SH-SY5Y (cell line): ENCODE measurements around the gene TRPV5.

Experiments
- GATA2 ChIP-seq: IDR thresholded peaks from 2 replicates; pipeline ENCODE4 v1.6.1; 2011; ENCODE audit warnings: mild to moderate bottlenecking, low read depth, low read length
- GATA3 ChIP-seq: IDR thresholded peaks from 2 replicates; pipeline ENCODE4 v1.6.1; 2011; ENCODE audit warnings: low read depth, mild to moderate bottlenecking, low read length, moderate library complexity

The TRPV5 gene

GRCh38 chr7:142933624-142934023, at the start of gene TRPV5:
Gene TRPV5 (minus strand): TSS chr7:142933746. CDS start chr7:142933459, 287 bp downstream.
- no peak for TF ChIP-seq GATA2
- no peak for TF ChIP-seq GATA3

- TF ChIP-seq GATA2 (no peak), GATA3 (no peak)
Measured at GRCh38 chr7:142974626-142975025, 41.1 kb upstream of the TRPV5 start.

GRCh38 chr7:142969183-142969582, 35.6 kb upstream of the TRPV5 start:
- no peak for TF ChIP-seq GATA2
- TF ChIP-seq GATA3 = no peak

- TF ChIP-seq GATA3 (no peak), GATA2 (no peak)
Measured at GRCh38 chr7:142968229-142968628, 34.7 kb upstream of the TRPV5 start.

GRCh38 chr7:142964502-142965246, 31.1 kb upstream of the TRPV5 start:
- TF ChIP-seq GATA2 = no peak
- no peak for TF ChIP-seq GATA3

GRCh38 chr7:142963993-142964392, 30.4 kb upstream of the TRPV5 start:
- no peak for TF ChIP-seq GATA3
- no peak for TF ChIP-seq GATA2

GRCh38 chr7:142962991-142963390, 29.4 kb upstream of the TRPV5 start:
- TF ChIP-seq GATA3 (no peak), GATA2 (no peak)

GRCh38 chr7:142961973-142962926, 28.7 kb upstream of the TRPV5 start, which contains the start of gene KEL:
Gene KEL (minus strand): TSS chr7:142962363. CDS start chr7:142962206, 157 bp downstream.
- TF ChIP-seq GATA2 = no peak
- no peak for TF ChIP-seq GATA3

GRCh38 chr7:142961595-142961972, 28.0 kb upstream of the TRPV5 start:
- no peak for TF ChIP-seq GATA3
- TF ChIP-seq GATA2 = no peak

GRCh38 chr7:142960955-142961512, 27.5 kb upstream of the TRPV5 start:
- TF ChIP-seq GATA3 = no peak
- TF ChIP-seq GATA2 = no peak

GRCh38 chr7:142959202-142959601, 25.7 kb upstream of the TRPV5 start:
- TF ChIP-seq GATA2 (no peak), GATA3 (no peak)

GRCh38 chr7:142957723-142958122, 24.2 kb upstream of the TRPV5 start:
- TF ChIP-seq GATA3 = no peak
- TF ChIP-seq GATA2 = no peak

- TF ChIP-seq GATA2 (no peak), GATA3 (no peak)
Measured at GRCh38 chr7:142956951-142957623, 23.5 kb upstream of the TRPV5 start.
